ENCODE results near the gene CCDC40. TPM values are rescaled to one million over a fixed set of nuclear protein-coding genes. Genes with fewer than 3 reads are reported as not detected.

The CCDC40 gene
- total RNA-seq, 2 experiments from 2014 or later, result not detected

DNA sequence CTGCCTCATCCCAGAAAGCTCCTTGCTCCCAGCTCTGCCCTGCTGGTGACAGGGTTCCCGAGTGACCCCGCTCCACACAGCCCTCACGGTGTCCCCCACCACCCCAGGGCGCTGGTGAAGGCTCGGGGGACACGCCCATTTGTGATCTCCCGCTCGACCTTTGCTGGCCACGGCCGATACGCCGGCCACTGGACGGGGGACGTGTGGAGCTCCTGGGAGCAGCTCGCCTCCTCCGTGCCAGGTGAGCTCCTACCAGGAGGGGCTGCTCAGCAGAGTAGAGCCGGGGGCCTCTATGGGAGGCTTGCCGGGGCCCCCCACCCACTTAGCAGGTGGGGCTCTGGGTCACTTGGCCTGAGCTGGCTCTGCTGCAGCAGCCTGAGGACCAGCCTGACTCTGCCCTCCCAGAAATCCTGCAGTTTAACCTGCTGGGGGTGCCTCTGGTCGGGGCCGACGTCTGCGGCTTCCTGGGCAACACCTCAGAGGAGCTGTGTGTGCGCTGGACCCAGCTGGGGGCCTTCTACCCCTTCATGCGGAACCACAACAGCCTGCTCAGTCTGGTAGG, 76.1 kb downstream of the CCDC40 start:
- Histone ChIP-seq H4K20me1 (ENCODE audit: insufficient read depth, low read length) (no peaks in the 10 kb centered on the region), H3K4me2 (ENCODE audit: low read length) (no peak overlapping the region), H3K4me1 (ENCODE audit: insufficient read depth, low read length, poor library complexity, severe bottlenecking) (peaks cover 8% of the 10 kb centered on the region), H3K4me3 (ENCODE audit: low read depth, low read length, poor library complexity, severe bottlenecking) (no peak overlapping the region), H3K9me3 (ENCODE audit: low read length) (no peaks in the 10 kb centered on the region), H3K27ac (ENCODE audit: low read depth, low read length, poor library complexity, severe bottlenecking) (no peak overlapping the region), H3K79me2 (ENCODE audit: insufficient read depth, low read depth, low read length) (no peaks in the 10 kb centered on the region), H2AFZ (ENCODE audit: low read length) (no peak overlapping the region), H3K9me2 (ENCODE audit: insufficient read depth, low read length) (no peaks in the 10 kb centered on the region), H3K36me3 (ENCODE audit: insufficient read depth, low read length) (no peaks in the 10 kb centered on the region)
- CTCF ChIA-PET (ENCODE audit: unreplicated experiment), result no interaction called here
- POLR2A ChIA-PET, result no interaction called here
- intact Hi-C loops (cut with micrococcal nuclease; ENCODE audit: unreplicated experiment), result no loop called here
- no TSS peak for BruUV-seq (replicated peaks)
- DNase-seq (ENCODE audit: low spot score), result peak; percentile 38
- TF ChIP-seq, protein P1, sequence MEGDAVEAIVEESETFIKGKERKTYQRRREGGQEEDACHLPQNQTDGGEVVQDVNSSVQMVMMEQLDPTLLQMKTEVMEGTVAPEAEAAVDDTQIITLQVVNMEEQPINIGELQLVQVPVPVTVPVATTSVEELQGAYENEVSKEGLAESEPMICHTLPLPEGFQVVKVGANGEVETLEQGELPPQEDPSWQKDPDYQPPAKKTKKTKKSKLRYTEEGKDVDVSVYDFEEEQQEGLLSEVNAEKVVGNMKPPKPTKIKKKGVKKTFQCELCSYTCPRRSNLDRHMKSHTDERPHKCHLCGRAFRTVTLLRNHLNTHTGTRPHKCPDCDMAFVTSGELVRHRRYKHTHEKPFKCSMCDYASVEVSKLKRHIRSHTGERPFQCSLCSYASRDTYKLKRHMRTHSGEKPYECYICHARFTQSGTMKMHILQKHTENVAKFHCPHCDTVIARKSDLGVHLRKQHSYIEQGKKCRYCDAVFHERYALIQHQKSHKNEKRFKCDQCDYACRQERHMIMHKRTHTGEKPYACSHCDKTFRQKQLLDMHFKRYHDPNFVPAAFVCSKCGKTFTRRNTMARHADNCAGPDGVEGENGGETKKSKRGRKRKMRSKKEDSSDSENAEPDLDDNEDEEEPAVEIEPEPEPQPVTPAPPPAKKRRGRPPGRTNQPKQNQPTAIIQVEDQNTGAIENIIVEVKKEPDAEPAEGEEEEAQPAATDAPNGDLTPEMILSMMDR (conservative IDR thresholded peaks at IDR 0.05; ENCODE audit: low read length), result no peak
- TF ChIP-seq EZH2phosphoT487 (IDR thresholded peaks at IDR 0.05; ENCODE audit: borderline replicate concordance, low read depth, low read length), result no peak

DNA sequence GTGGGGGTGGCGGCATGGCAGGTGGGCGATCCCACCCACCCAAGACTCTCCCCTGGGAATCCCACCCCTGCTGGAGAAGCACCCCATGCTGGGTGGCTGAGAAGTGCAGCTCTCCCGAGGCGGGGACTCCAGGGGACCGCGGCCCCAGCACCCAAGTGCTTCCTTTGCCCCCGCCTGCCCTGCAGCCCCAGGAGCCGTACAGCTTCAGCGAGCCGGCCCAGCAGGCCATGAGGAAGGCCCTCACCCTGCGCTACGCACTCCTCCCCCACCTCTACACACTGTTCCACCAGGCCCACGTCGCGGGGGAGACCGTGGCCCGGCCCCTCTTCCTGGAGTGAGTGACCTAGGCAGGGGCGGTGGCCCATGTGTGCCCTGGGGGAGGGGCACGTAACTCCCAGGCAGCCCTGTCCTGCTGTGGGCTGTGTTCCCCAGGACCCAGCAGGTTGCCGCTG, 76.6 kb downstream of the CCDC40 start:
- H3K4me2 ChIP-seq (ENCODE audit: low read length), result no peak overlapping the region
- intact Hi-C loops (cut with micrococcal nuclease; ENCODE audit: unreplicated experiment), result no loop called here
- H3K36me3 ChIP-seq (ENCODE audit: insufficient read depth, low read length), result no peaks in the 10 kb centered on the region
- CTCF ChIA-PET (ENCODE audit: unreplicated experiment), result no interaction called here
- H4K20me1 ChIP-seq (ENCODE audit: insufficient read depth, low read length), result no peaks in the 10 kb centered on the region
- H3K4me1 ChIP-seq (ENCODE audit: insufficient read depth, low read length, poor library complexity, severe bottlenecking), result peaks cover 8% of the 10 kb centered on the region
- BruUV-seq (replicated peaks), result no TSS peak
- H3K4me3 ChIP-seq (ENCODE audit: low read depth, low read length, poor library complexity, severe bottlenecking), result no peak overlapping the region
- no peak for DNase-seq (ENCODE audit: low spot score)
- POLR2A ChIA-PET, result no interaction called here
- H3K27ac ChIP-seq (ENCODE audit: low read depth, low read length, poor library complexity, severe bottlenecking), result no peak overlapping the region
- H2AFZ ChIP-seq (ENCODE audit: low read length), result no peak overlapping the region
- no peaks in the 10 kb centered on the region for H3K9me2 ChIP-seq (ENCODE audit: insufficient read depth, low read length)
- TF ChIP-seq, protein P1 (conservative IDR thresholded peaks at IDR 0.05; ENCODE audit: low read length), result no peak
- no peak for TF ChIP-seq EZH2phosphoT487 (IDR thresholded peaks at IDR 0.05; ENCODE audit: borderline replicate concordance, low read depth, low read length)
- H3K9me3 ChIP-seq (ENCODE audit: low read length), result no peaks in the 10 kb centered on the region
- H3K79me2 ChIP-seq (ENCODE audit: insufficient read depth, low read depth, low read length), result no peaks in the 10 kb centered on the region

DNA sequence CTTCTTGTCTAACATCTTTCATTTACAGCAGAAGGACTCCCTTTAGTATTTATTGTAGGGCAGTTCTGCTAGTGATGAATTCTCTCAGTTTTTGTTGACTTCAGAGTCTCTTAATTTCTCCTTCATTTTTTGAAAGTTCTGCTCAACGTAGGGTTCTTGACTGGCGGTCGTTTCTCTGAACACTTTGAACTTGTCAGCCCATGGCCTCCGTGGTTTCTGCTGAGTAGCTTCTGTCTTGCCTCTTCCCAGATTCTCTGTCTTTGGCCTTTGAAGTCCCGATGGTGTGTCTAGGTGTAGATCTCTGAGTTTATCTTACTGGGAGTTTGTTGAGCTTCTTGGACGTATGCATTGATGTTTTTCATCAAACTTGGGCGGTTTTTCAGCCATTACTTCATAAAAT, 78.3 kb downstream of the CCDC40 start:
- peaks cover 8% of the 10 kb centered on the region for H3K4me1 ChIP-seq (ENCODE audit: insufficient read depth, low read length, poor library complexity, severe bottlenecking)
- no peak overlapping the region for H3K27ac ChIP-seq (ENCODE audit: low read depth, low read length, poor library complexity, severe bottlenecking)
- ChIA-PET CTCF (ENCODE audit: unreplicated experiment) (no interaction called here), POLR2A (interaction anchor here (0.7 kb wide), 1 partner anchor 37 kb away, joined by 3 read pairs; no protein-coding TSS in a partner anchor)
- no peak overlapping the region for H3K4me2 ChIP-seq (ENCODE audit: low read length)
- no peaks in the 10 kb centered on the region for H4K20me1 ChIP-seq (ENCODE audit: insufficient read depth, low read length)
- H3K4me3 ChIP-seq (ENCODE audit: low read depth, low read length, poor library complexity, severe bottlenecking), result no peak overlapping the region
- no peaks in the 10 kb centered on the region for H3K9me2 ChIP-seq (ENCODE audit: insufficient read depth, low read length)
- no peaks in the 10 kb centered on the region for H3K9me3 ChIP-seq (ENCODE audit: low read length)
- no peaks in the 10 kb centered on the region for H3K36me3 ChIP-seq (ENCODE audit: insufficient read depth, low read length)
- H3K79me2 ChIP-seq (ENCODE audit: insufficient read depth, low read depth, low read length), result no peaks in the 10 kb centered on the region
- intact Hi-C loops (cut with micrococcal nuclease; ENCODE audit: unreplicated experiment), result no loop called here
- TF ChIP-seq EZH2phosphoT487 (IDR thresholded peaks at IDR 0.05; ENCODE audit: borderline replicate concordance, low read depth, low read length), result no peak
- TF ChIP-seq, protein P1 (conservative IDR thresholded peaks at IDR 0.05; ENCODE audit: low read length), result no peak
- H2AFZ ChIP-seq (ENCODE audit: low read length), result no peak overlapping the region
- no peak for DNase-seq (ENCODE audit: low spot score)
- BruUV-seq (replicated peaks), result no TSS peak
